ENCODE results near the gene COA8. TPM values are rescaled to one million over a fixed set of nuclear protein-coding genes. Genes with fewer than 3 reads are reported as not detected.

COA8 gene
- total and polyA plus RNA-seq, 5 donors, result 33.8 to 60.8 (median 43.3) TPM

DNA sequence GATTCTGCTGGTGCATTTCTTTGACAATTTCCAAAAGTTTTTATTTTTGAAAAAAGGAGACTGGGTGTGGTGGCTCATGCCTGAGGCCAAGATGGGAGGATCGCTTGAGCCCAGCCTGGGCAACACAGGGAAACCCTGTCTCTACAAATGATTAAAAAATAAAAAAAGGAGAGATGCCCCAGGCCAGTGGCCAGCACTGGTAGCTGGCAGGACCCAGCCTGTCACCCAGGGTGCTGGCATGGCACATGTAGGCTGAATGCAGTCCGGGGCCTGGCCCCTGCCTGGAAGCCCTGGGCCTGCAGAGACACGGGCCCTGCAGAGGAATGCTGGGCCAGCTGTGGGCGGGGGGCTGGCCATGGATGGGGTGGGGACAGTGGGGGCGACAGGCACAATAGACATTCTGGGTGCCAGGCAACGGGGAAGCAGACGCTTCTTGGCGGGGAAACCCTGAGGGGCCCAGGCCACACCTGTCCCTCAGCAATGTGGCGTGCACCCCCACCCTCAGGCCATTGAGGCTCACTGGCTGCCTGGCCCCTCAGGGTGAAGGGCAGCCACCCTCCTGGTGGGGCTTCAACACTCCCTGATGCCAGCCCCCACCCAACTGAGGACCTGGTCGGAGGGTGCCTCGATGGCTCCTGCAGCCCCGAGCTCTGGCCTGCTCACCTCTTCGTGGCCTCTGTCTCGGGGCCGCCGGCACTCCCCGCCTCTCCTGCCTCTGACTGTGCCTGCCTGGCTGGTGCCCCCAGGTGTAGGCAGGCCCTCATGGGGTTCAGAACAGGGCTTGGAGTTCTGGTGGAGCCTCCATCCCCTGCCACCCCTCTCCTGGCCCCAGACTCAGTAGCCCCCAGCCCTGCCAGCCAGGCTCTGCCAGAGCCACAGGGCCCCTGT, 21.7 kb upstream of the COA8 start:
- Histone ChIP-seq H3K27me3 (ENCODE audit: control insufficient read depth, insufficient read depth) (no peaks in the 10 kb centered on the region), H3K9me3 (ENCODE audit: control insufficient read depth, low read length) (no peaks in the 10 kb centered on the region), H3K4me1 (ENCODE audit: control insufficient read depth, insufficient read depth, low read length) (no peaks in the 10 kb centered on the region), H3K27ac (ENCODE audit: low read length) (peak overlapping the region; percentile 53), H3K4me3 (ENCODE audit: low read length) (no peak overlapping the region)
- intact Hi-C loops (cut with DNase I), result no loop called here
- 53% methylated on average over 17 of the region's 17 CpGs for WGBS
- DNase-seq, result peak; percentile 19 to 73 (median 70)
- no peak for ATAC-seq

DNA sequence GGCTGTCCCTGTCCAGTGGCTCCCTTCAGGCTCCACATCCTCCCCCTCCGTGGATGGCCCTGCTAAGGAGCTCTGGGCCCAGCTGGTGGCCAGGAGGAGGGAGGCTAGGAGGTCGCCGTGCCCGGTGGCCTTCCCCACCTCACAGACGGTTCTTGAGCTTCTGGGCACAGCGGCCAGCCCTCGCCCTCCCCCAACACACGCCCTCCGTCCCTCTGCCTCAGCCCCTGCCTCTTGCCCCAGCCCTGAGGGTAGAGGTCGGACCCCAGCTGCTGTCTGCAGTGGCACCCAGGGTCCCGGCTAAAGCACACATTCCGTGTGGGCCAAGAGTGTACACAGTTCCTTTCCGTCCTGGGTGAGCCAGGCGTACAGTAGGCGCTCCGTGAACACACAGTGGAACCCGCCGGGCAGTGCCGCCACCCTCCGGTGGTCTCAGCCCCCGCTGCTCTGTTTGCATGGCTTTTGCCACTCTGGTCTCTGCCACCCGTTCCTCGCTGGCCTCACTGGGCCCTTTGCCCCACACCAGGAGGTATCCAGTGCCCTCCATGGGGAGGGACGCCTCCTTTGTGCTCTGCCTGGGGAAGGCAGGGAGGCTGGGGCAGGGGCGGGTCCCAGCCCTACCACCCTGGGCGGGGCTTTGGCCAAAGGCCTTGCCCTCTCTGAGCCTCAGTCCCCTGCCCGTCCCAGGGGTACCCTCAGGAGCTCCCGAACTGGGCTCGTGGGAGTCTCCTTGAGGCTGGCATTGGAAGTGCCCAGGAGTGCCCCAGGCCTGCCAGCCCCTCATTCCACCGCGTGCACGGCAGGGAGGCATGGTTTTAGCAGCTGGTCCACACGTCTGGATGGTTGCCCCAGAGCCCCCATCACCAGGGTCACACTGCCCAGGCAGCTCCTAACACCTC, 20.8 kb upstream of the COA8 start:
- Histone ChIP-seq H3K4me3 (ENCODE audit: low read length) (no peak overlapping the region), H3K4me1 (ENCODE audit: control insufficient read depth, insufficient read depth, low read length) (no peaks in the 10 kb centered on the region), H3K9me3 (ENCODE audit: control insufficient read depth, low read length) (no peaks in the 10 kb centered on the region), H3K27ac (ENCODE audit: low read length) (peak overlapping the region; percentile 28), H3K27me3 (ENCODE audit: control insufficient read depth, insufficient read depth) (no peaks in the 10 kb centered on the region)
- 64% methylated on average over 33 of the region's 33 CpGs for WGBS
- intact Hi-C loops (cut with DNase I), result no loop called here
- ATAC-seq, result peak in 1 of 2 donors; percentile 1
- peak; percentile 32 to 76 (median 65) for DNase-seq

DNA sequence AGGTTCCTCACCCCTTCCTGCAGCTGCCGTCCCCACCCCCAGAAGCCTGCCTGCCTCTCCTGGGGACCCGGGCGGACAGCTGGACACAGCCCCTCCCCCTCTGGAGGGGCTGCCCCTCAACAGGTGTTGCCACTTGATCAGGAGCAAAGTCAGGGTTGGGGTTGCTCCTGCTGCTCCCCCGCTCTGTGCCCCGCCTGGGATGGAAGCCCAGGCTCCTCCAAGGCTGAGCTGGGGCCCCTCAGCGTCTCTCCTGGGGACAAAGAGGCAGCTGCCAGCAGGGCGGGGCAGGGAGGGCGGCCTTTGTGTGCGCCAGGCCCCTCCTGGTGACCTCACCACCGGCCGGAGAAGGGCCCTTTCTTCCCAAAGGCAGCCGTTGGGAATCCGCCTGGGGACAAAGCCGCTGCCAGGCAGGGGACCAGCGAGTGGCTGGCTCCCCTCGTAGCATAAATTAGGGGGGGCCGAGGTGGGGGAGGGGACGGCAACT, 20.1 kb upstream of the COA8 start:
- Histone ChIP-seq H3K4me3 (ENCODE audit: low read length) (no peak overlapping the region), H3K27me3 (ENCODE audit: control insufficient read depth, insufficient read depth) (no peaks in the 10 kb centered on the region), H3K9me3 (ENCODE audit: control insufficient read depth, low read length) (no peaks in the 10 kb centered on the region), H3K4me1 (ENCODE audit: control insufficient read depth, insufficient read depth, low read length) (no peaks in the 10 kb centered on the region), H3K27ac (ENCODE audit: low read length) (peak overlapping the region; percentile 28)
- intact Hi-C loops (cut with DNase I), result no loop called here
- WGBS, result 14% methylated on average over 18 of the region's 18 CpGs
- DNase-seq (peak; percentile 86 to 93 (median 92)), ATAC-seq (peak; percentile 43 to 48)

DNA sequence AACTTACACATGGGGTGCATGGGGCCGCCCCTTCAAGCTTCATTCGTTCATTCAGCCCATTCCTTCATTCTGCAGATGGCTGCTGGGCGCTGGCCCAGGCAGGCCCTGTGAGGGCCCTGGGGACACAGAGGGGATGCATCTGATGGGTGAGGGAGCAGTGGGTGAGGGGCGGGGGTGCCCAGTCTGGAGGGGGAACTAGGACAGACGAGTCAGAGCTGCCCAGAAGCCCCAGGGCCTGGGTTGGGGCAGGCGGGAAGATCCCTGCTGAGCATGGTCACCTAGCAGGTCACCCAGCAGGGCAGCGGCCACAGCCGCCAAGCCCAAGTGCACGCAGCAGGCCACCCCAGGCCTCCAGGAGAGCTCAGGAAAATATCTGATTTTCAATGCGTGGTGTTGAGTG, 19.6 kb upstream of the COA8 start:
- H3K27me3 ChIP-seq (ENCODE audit: control insufficient read depth, insufficient read depth), result no peaks in the 10 kb centered on the region
- intact Hi-C loops (cut with DNase I), result no loop called here
- WGBS, result 68% methylated on average over 10 of the region's 10 CpGs
- peak; percentile 21 to 69 (median 60) for DNase-seq
- H3K27ac ChIP-seq (ENCODE audit: low read length), result no peak overlapping the region
- H3K9me3 ChIP-seq (ENCODE audit: control insufficient read depth, low read length), result no peaks in the 10 kb centered on the region
- H3K4me3 ChIP-seq (ENCODE audit: low read length), result no peak overlapping the region
- ATAC-seq, result no peak
- H3K4me1 ChIP-seq (ENCODE audit: control insufficient read depth, insufficient read depth, low read length), result no peaks in the 10 kb centered on the region

DNA sequence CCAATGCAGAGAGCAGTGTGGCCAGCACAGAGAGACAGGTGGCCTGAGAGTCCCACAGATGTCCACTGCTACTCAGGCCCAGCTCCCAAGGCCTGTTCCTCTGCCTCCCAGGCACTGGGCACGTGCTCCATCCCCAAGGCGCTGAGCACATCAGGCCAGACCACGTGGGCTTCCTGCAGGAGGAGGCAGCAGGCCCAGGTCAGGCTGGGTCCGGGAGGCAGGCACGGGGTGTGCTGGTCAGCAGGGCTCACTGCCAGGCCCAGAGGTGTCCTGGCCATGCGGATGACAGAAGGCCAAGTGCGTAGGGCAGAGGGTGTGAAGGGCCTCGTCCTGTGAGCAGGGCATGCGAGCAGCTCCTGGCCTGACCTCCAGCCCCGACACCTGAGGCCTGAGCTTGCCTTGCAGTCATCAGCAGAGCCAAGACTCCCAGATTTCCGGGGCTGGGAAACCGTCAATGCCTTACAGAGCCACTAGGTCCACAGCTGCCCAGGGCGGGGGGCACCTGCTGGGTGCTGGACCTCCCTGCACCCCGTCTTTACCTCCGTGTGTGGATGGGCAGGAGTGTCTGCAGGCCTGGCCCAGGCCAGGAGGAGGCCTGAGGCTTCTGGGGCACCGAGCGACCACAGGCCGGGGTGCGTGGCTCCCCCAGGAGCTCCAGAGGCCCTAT, 18.9 kb upstream of the COA8 start:
- no peaks in the 10 kb centered on the region for H3K27me3 ChIP-seq (ENCODE audit: control insufficient read depth, insufficient read depth)
- WGBS, result 55% methylated on average over 19 of the region's 19 CpGs
- ATAC-seq (peak; percentile 1 to 2), DNase-seq (peak; percentile 48 to 83 (median 80))
- H3K4me3 ChIP-seq (ENCODE audit: low read length), result no peak overlapping the region
- intact Hi-C loops (cut with DNase I), result no loop called here
- no peaks in the 10 kb centered on the region for H3K9me3 ChIP-seq (ENCODE audit: control insufficient read depth, low read length)
- H3K27ac ChIP-seq (ENCODE audit: low read length), result no peak overlapping the region
- H3K4me1 ChIP-seq (ENCODE audit: control insufficient read depth, insufficient read depth, low read length), result no peaks in the 10 kb centered on the region

DNA sequence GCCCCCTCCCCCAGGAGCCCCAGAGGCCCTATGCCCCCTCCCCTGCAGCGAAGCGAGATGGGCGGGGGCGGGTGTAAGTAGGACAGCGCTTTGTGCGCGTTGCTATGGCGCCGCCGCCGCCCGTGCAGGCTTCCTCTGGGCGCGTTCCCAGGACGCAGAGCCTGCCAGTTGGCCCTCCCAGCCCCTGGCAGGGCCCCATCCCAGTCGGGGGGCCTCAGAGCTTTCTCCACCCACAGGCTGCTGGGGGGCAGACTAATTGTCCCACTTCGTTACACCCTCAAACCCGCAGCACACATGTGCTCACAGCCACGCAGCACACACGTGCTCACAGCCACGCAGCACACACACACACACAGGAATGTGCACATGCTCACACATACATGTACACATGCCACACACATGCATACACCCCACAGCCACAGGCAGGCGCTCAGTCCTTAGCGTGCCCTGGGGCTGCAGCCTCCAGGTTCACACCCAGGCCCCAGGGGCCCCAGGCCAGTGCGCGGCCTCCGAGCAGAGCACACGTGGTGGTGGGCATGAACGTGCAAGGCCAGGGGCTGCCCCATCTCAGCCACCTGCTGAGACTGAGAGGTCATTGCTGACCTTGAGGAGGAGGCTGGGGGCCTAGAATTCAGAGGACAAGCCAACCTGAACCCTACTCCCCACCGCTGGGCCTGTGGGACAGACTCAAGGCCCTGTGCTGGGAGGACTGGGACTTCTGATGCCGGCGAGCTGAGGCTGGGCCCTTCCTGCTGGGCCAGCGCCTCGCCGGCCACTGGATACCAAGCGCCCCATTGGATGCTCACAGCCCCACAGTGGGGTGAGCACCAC, 18.2 kb upstream of the COA8 start:
- ATAC-seq (peak; percentile 15 to 24), DNase-seq (peak; percentile 77 to 92 (median 92))
- WGBS, result 49% methylated on average over 35 of the region's 35 CpGs
- no peak overlapping the region for H3K27ac ChIP-seq (ENCODE audit: low read length)
- no peaks in the 10 kb centered on the region for H3K4me1 ChIP-seq (ENCODE audit: control insufficient read depth, insufficient read depth, low read length)
- no peaks in the 10 kb centered on the region for H3K9me3 ChIP-seq (ENCODE audit: control insufficient read depth, low read length)
- no peaks in the 10 kb centered on the region for H3K27me3 ChIP-seq (ENCODE audit: control insufficient read depth, insufficient read depth)
- intact Hi-C loops (cut with DNase I), result loop anchor here in 3 of 4 donors (5.0 kb wide), 1 partner anchor 42 kb away; no protein-coding TSS in a partner anchor
- H3K4me3 ChIP-seq (ENCODE audit: low read length), result no peak overlapping the region

DNA sequence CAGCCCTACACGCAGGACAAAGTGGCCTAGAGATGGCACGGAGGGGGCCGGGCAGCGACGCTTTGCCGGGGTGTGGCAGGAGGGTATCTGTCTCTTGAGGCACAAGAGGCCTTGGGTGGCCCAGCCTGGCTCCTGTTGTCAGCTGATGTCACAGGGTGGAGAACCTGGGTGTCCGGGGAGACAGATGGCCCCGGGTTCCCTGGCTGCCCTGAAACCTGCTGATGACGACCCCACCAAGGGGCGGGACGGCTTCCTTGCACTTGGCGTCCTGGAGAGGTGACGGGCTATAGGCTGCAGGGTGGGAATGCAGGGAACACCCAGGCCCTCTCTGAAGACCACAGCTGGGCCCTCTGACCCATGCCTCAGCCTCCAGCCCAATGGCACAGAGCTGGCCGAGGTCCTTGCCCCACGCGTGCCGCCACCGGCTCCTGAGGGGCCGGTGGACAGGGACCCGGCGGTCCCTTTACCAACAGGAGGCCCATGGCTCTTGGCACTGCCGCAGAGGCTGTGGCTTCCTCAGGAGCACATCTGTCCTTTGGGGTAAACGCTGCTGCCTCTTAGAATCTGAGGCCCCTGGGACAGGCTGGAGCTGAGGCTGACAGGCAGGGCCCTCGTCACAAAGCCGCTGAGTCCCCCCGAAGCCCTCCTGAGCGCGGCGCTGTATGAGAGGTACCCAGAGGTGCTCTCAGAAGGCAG, 17.4 kb upstream of the COA8 start:
- intact Hi-C loops (cut with DNase I), result loop anchor here in 3 of 4 donors (5.0 kb wide), 1 partner anchor 43 kb away; no protein-coding TSS in a partner anchor
- Histone ChIP-seq H3K27me3 (ENCODE audit: control insufficient read depth, insufficient read depth) (no peaks in the 10 kb centered on the region), H3K9me3 (ENCODE audit: control insufficient read depth, low read length) (no peaks in the 10 kb centered on the region), H3K27ac (ENCODE audit: low read length) (no peak overlapping the region), H3K4me1 (ENCODE audit: control insufficient read depth, insufficient read depth, low read length) (no peaks in the 10 kb centered on the region), H3K4me3 (ENCODE audit: low read length) (no peak overlapping the region)
- ATAC-seq (no peak), DNase-seq (peak; percentile 14 to 65 (median 59))
- WGBS, result 92% methylated on average over 29 of the region's 29 CpGs

DNA sequence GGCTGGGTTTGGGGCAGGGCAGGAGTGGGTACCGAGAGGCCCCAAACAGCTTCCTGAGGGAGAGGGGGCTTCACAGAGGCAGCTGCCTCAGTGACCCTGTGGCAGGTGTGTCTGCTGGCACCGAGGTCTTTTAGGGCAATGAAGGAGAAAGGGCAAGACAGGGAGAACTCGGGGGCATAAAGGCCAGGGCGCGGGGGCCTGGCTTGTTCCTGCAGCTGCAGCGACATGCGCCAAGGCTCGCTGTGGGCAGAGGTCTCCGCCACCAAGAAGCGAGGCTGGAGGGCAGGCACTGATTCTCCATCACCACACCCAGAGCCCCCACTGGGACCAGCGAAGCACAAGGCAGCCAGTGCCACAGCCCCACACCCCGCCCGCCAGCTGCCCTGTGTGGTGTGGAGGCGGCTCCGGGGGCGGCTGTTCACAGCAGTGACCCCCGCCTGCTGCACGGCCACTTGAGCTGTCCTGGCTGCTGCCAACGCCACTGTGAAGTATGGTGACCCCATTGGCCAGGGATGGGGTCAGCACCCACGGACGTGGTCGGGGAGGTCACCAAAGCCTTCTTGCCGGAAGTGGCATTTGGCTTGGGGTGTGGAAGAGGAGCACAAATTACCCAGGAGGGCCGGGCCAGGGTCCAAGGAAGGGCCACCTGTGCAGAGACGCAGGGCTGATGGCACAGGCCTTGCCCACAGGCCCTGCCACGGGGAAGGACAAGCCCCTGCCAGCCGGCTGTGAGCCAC, 16.7 kb upstream of the COA8 start:
- H3K27ac ChIP-seq (ENCODE audit: low read length), result no peak overlapping the region
- peaks cover 3% of the 10 kb centered on the region for H3K4me1 ChIP-seq (ENCODE audit: control insufficient read depth, insufficient read depth, low read length)

More for the DNA sequence above, 16.7 kb upstream of the COA8 start:
- ATAC-seq (no peak), DNase-seq (peak; percentile 22 to 71 (median 66))
- WGBS, result 79% methylated on average over 27 of the region's 27 CpGs
- H3K9me3 ChIP-seq (ENCODE audit: control insufficient read depth, low read length), result no peaks in the 10 kb centered on the region
- no peak overlapping the region for H3K4me3 ChIP-seq (ENCODE audit: low read length)
- no peaks in the 10 kb centered on the region for H3K27me3 ChIP-seq (ENCODE audit: control insufficient read depth, insufficient read depth)
- intact Hi-C loops (cut with DNase I), result loop anchor here in 3 of 4 donors (2.0 to 5.0 kb wide), 2 partner anchors 27 to 44 kb away; no protein-coding TSS in a partner anchor

All from right cardiac atrium (tissue), 5 donors.